HepG2 (cell line): ENCODE data around the gene SORL1-AS1.

Experiments
- ATAC-seq: fragments of 200-7000 bp; cut with Tn5 transposase; 3 replicates; pipeline ENCODE4 v1.9.1; 2020; ENCODE audit warnings: mild to moderate bottlenecking, moderate library complexity
- BruUV-seq: library from RNA; stranded (reverse); fragments of 400-500 nt; replicated peaks from 2 replicates; lab custom pipeline; 2021; lab: Mats Ljungman, UMichigan
- CTCF ChIA-PET: fragments of 300-600 bp; formaldehyde crosslinking; extraction: SDS; loops from one replicate; lab custom pipeline; 2021; ENCODE audit warnings: low total read pairs, inconsistent platforms, low intra/inter-chr PET ratio; lab: Yijun Ruan, JAX
- POLR2A ChIA-PET: fragments of 350-600 bp; sonication (Branson Sonifier 250); formaldehyde crosslinking; loops from one replicate; lab custom pipeline; 2020; ENCODE audit warnings: antibody characterized with exemption, inconsistent platforms; lab: Yijun Ruan, JAX
- DNase-seq: peaks from one replicate; pipeline ENCODE4 v3.0.0-alpha.2; 2015; ENCODE audit warnings: low spot score
- FAIRE-seq: peaks from 3 replicates; lab custom pipeline; 2011; peaks lifted over from hg19 to GRCh38; lab: Jason Lieb, UNC
- H2AFZ ChIP-seq: one replicate; pipeline ENCODE4 v1.6.1; 2011; ENCODE audit warnings: low read length, inconsistent platforms
- H3K27ac ChIP-seq: fragments of 300-600 bp; 3 replicates; pipeline ENCODE4 v1.8.0; 2011; ENCODE audit warnings: mixed run types, mild to moderate bottlenecking, mixed read lengths, low read length, inconsistent platforms; ENCODE audit not compliant: insufficient read depth; ENCODE audit errors: extremely low read length
- H3K27me3 ChIP-seq, 2 experiments: fragments of 200-600 bp in 1 of 2; 2 replicates in 1 of 2; 3 replicates in 1 of 2; pipeline versions ENCODE4 v1.6.0 to v1.8.0; 2011; ENCODE audit warnings: low read length in 2 of 2, mild to moderate bottlenecking in 2 of 2, moderate library complexity in 2 of 2, inconsistent platforms in 1 of 2; ENCODE audit not compliant: insufficient read depth in 2 of 2, control insufficient read depth in 1 of 2
- H3K36me3 ChIP-seq, 2 experiments: fragments of 200-600 bp in 1 of 2; replicated peaks in 1 of 2; 2 replicates in 1 of 2; 3 replicates in 1 of 2; pipeline versions ENCODE4 v1.5.1 to v1.8.0; 2011; ENCODE audit warnings: low read length in 2 of 2, inconsistent platforms in 1 of 2; ENCODE audit not compliant: insufficient read depth in 2 of 2, control insufficient read depth in 1 of 2
- H3K4me1 ChIP-seq: 2 replicates; pipeline ENCODE4 v1.5.1; 2012; ENCODE audit warnings: low read length, inconsistent platforms; ENCODE audit not compliant: insufficient read depth
- H3K4me2 ChIP-seq: 2 replicates; pipeline ENCODE4 v1.6.0; 2011; ENCODE audit warnings: low read depth, low read length, inconsistent platforms
- H3K4me3 ChIP-seq, 3 experiments: fragments of 200-600 bp in 1 of 3; sonication (generic), shearing (Covaris generic) in 1 of 3; replicated peaks in 1 of 3; 2 replicates each; pipeline ENCODE4 v1.5.1; 2011 to 2016; ENCODE audit warnings: low read length in 3 of 3, inconsistent platforms in 2 of 3, low read depth in 2 of 3, mild to moderate bottlenecking in 2 of 3, control low read depth in 1 of 3, mixed read lengths in 1 of 3; ENCODE audit not compliant: insufficient read depth in 1 of 3
- H3K79me2 ChIP-seq: one replicate; pipeline ENCODE4 v1.6.1; 2011; ENCODE audit warnings: low read length, inconsistent platforms; ENCODE audit not compliant: insufficient read depth
- H3K9ac ChIP-seq: 2 replicates; pipeline ENCODE4 v1.6.0; 2011; ENCODE audit warnings: mild to moderate bottlenecking, low read depth, low read length, inconsistent platforms; ENCODE audit not compliant: insufficient read depth
- H3K9me3 ChIP-seq: 2 replicates; pipeline ENCODE4 v1.5.1; 2012; ENCODE audit warnings: mild to moderate bottlenecking, low read length
- H4K20me1 ChIP-seq: 2 replicates; pipeline ENCODE4 v1.6.0; 2011; ENCODE audit warnings: inconsistent platforms, mild to moderate bottlenecking, low read length, moderate library complexity; ENCODE audit not compliant: insufficient read depth
- HCFC1 ChIP-seq: fragments of 150-350 bp; IDR thresholded peaks from 2 replicates; pipeline ENCODE4 v1.6.1; 2014; ENCODE audit warnings: low read depth, low read length
- WGBS: methylation state at CpG from one replicate; pipeline ENCODE4 v1.1.6; 2017; ENCODE audit warnings: low lambda C conversion rate; 5-methylcytosine and 5-hydroxymethylcytosine counted together
- in situ Hi-C: cut with HindIII; loops from 2 replicates; pipeline ENCODE4 v1.10.0; 2017; ENCODE audit warnings: low pct_unique_long_range_greater_than_20kb; ENCODE audit not compliant: extremely low pct_ligation_motif_present
- intact Hi-C: fragments of 100-400 bp; cut with micrococcal nuclease; formaldehyde crosslinking; loops from one replicate; pipeline ENCODE4 v1.10.0; 2022; ENCODE audit not compliant: unreplicated experiment
- TF ChIP-seq, protein P1 (sequence below): sonication (generic); formaldehyde crosslinking; IDR thresholded peaks from 2 replicates; pipeline ENCODE4 v1.4.0; 2020; ENCODE audit warnings: missing genetic modification reagents

Gene SORL1-AS1

DNA sequence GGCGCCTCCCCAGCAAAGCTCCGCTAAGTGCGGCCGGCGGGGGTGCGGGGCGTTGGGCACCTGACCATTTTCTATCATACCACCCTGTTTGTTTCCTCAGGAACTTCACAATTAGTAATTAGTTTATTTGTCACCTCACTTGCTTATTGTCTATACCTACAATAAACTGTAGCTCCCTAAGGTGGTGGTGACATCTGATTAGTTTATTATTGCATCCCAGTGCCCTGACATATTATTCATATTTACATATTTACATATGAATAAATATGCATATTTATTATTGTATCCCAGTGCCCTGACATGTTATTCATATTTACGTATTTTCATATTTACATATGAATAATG, 25.4 kb downstream of the SORL1-AS1 start:
- no peak for TF ChIP-seq HCFC1
- TF ChIP-seq, protein P1, sequence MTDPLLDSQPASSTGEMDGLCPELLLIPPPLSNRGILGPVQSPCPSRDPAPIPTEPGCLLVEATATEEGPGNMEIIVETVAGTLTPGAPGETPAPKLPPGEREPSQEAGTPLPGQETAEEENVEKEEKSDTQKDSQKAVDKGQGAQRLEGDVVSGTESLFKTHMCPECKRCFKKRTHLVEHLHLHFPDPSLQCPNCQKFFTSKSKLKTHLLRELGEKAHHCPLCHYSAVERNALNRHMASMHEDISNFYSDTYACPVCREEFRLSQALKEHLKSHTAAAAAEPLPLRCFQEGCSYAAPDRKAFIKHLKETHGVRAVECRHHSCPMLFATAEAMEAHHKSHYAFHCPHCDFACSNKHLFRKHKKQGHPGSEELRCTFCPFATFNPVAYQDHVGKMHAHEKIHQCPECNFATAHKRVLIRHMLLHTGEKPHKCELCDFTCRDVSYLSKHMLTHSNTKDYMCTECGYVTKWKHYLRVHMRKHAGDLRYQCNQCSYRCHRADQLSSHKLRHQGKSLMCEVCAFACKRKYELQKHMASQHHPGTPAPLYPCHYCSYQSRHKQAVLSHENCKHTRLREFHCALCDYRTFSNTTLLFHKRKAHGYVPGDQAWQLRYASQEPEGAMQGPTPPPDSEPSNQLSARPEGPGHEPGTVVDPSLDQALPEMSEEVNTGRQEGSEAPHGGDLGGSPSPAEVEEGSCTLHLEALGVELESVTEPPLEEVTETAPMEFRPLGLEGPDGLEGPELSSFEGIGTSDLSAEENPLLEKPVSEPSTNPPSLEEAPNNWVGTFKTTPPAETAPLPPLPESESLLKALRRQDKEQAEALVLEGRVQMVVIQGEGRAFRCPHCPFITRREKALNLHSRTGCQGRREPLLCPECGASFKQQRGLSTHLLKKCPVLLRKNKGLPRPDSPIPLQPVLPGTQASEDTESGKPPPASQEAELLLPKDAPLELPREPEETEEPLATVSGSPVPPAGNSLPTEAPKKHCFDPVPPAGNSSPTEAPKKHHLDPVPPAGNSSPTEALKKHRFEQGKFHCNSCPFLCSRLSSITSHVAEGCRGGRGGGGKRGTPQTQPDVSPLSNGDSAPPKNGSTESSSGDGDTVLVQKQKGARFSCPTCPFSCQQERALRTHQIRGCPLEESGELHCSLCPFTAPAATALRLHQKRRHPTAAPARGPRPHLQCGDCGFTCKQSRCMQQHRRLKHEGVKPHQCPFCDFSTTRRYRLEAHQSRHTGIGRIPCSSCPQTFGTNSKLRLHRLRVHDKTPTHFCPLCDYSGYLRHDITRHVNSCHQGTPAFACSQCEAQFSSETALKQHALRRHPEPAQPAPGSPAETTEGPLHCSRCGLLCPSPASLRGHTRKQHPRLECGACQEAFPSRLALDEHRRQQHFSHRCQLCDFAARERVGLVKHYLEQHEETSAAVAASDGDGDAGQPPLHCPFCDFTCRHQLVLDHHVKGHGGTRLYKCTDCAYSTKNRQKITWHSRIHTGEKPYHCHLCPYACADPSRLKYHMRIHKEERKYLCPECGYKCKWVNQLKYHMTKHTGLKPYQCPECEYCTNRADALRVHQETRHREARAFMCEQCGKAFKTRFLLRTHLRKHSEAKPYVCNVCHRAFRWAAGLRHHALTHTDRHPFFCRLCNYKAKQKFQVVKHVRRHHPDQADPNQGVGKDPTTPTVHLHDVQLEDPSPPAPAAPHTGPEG (CRISPR knock-in tag) = 0 out of 2 replicates have a peak, but pooled peaks have one; percentile 8
- peak overlapping the region; percentile 90 for H3K4me2 ChIP-seq
- no peak for DNase-seq
- H3K9ac ChIP-seq = no peak overlapping the region
- FAIRE-seq = no peak
- intact Hi-C loops = no loop called here
- in situ Hi-C loops = no loop called here
- H3K4me1 ChIP-seq = peaks cover 9% of the 10 kb centered on the region
- no peaks in the 10 kb centered on the region for H3K36me3 ChIP-seq
- WGBS = 93% methylated on average over 1 of the region's 8 CpGs
- POLR2A ChIA-PET = interaction anchor here (1.4 kb wide), 1 partner anchor 24 kb away, joined by 3 read pairs; no protein-coding TSS in a partner anchor
- H2AFZ ChIP-seq = no peak overlapping the region
- CTCF ChIA-PET = interaction anchor here (1.2 kb wide), 1 partner anchor 164 kb away, joined by 5 read pairs; no protein-coding TSS in a partner anchor
- BruUV-seq = no TSS peak
- no peaks in the 10 kb centered on the region for H3K9me3 ChIP-seq
- no peak overlapping the region for H3K27ac ChIP-seq
- no peak for ATAC-seq
- no peaks in the 10 kb centered on the region for H4K20me1 ChIP-seq
- peak overlapping the region in 2 of 3 experiments; percentile 46 to 56; a peak in 3 of 6 replicates for H3K4me3 ChIP-seq
- no peaks in the 10 kb centered on the region for H3K79me2 ChIP-seq
- peaks cover 0 to 19% of the 10 kb centered on the region in 2 experiments; a peak in 4 of 5 replicates for H3K27me3 ChIP-seq
